SU-DHL-6 (cell line): ENCODE measurements around the gene RAB19.

Source experiments
- EZH2phosphoT487 ChIP-seq: fragments of 200-600 bp; sonication (generic), shearing (Covaris generic); conservative IDR thresholded peaks from 2 replicates; pipeline ENCODE4 v1.6.1; 2018; ENCODE audit warnings: mild to moderate bottlenecking, antibody characterized with exemption, low read length, moderate library complexity, mixed read lengths
- TF ChIP-seq, protein P1 (sequence below): fragments of 200-600 bp; sonication (generic); IDR thresholded peaks from one replicate; pipeline ENCODE4 v1.5.1; 2017; ENCODE audit warnings: antibody characterized with exemption, mild to moderate bottlenecking, low read length, moderate library complexity; ENCODE audit not compliant: insufficient read depth, poor library complexity, severe bottlenecking

DNA sequence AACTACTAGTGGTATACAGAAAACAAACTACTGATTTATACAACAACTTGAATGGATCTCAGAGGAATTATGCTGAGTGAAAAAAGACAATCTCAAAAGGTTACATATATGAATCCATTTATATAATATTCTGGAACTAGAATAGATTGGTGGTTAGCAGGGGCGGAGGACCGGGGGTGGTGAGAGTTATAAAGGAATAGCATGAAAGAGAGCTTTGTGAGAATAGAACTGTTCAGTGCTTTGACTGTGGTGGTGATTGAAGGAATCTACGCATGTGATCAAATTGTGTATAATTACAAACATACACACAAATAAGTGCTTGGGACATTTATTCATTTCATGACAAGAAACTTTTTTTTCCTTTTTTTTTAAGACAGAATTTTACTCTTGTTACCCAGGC lies 19.6 kb downstream of the RAB19 start:
- TF ChIP-seq, protein P1, sequence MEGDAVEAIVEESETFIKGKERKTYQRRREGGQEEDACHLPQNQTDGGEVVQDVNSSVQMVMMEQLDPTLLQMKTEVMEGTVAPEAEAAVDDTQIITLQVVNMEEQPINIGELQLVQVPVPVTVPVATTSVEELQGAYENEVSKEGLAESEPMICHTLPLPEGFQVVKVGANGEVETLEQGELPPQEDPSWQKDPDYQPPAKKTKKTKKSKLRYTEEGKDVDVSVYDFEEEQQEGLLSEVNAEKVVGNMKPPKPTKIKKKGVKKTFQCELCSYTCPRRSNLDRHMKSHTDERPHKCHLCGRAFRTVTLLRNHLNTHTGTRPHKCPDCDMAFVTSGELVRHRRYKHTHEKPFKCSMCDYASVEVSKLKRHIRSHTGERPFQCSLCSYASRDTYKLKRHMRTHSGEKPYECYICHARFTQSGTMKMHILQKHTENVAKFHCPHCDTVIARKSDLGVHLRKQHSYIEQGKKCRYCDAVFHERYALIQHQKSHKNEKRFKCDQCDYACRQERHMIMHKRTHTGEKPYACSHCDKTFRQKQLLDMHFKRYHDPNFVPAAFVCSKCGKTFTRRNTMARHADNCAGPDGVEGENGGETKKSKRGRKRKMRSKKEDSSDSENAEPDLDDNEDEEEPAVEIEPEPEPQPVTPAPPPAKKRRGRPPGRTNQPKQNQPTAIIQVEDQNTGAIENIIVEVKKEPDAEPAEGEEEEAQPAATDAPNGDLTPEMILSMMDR = no peak
- TF ChIP-seq EZH2phosphoT487 = no peak
